ENCODE measurements around the gene TTC21A. TPM values are rescaled to one million over a fixed set of nuclear protein-coding genes. Genes with fewer than 3 reads are reported as not detected.
"Not testable (repeated sequence)": the region's sequence is repeated elsewhere in the genome, so short reads cannot be mapped to it uniquely, and the experiment has no call there.

The TTC21A gene
- total RNA-seq, 3 donors from 2014 or later = 5.9 to 16.1 (median 13.1) TPM

- no peaks in the 10 kb centered on the region for H3K4me1 ChIP-seq
- no peaks in the 10 kb centered on the region for H3K27me3 ChIP-seq
- DNase-seq (ENCODE audit: low spot score in 2 of 2) = no peak
- no peaks in the 10 kb centered on the region for H3K36me3 ChIP-seq
- H3K4me3 ChIP-seq = no peak overlapping the region
- TF ChIP-seq, protein P1, sequence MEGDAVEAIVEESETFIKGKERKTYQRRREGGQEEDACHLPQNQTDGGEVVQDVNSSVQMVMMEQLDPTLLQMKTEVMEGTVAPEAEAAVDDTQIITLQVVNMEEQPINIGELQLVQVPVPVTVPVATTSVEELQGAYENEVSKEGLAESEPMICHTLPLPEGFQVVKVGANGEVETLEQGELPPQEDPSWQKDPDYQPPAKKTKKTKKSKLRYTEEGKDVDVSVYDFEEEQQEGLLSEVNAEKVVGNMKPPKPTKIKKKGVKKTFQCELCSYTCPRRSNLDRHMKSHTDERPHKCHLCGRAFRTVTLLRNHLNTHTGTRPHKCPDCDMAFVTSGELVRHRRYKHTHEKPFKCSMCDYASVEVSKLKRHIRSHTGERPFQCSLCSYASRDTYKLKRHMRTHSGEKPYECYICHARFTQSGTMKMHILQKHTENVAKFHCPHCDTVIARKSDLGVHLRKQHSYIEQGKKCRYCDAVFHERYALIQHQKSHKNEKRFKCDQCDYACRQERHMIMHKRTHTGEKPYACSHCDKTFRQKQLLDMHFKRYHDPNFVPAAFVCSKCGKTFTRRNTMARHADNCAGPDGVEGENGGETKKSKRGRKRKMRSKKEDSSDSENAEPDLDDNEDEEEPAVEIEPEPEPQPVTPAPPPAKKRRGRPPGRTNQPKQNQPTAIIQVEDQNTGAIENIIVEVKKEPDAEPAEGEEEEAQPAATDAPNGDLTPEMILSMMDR (IDR thresholded peaks at IDR 0.05) = no peak
- TF ChIP-seq POLR2A (IDR thresholded peaks at IDR 0.05) (no peak), POLR2AphosphoS5 (IDR thresholded peaks at IDR 0.05) (no peak)
- H3K9me3 ChIP-seq = no peaks in the 10 kb centered on the region
- no peak overlapping the region for H3K27ac ChIP-seq
- intact Hi-C loops (cut with DNase I; ENCODE audit: low total_unique reads) = no loop called here
These were observed 62.2 kb downstream of the TTC21A start for GRCh38 chr3:39169712-39170111.

DNA sequence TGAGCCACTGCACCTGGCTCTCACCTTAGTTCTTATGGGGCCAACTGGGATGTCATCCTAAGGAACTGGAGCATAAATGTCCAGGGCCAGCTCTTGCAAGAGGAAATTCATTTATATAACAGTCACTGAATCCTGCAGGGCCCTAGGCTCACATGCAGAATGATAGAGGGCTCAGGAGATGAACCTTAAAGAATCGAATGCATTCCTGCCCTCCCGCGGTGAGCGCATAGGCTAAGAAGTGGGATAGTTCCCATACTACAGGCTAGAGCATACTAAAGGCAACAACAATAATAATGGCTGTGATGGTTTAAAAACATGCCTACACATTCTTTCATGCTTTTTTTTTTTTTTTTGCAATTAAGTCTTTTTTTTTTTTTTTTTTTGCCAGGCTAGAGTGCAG is 63.0 kb downstream of the TTC21A start:
- Histone ChIP-seq H3K4me3 (no peak overlapping the region), H3K27ac (no peak overlapping the region), H3K27me3 (no peaks in the 10 kb centered on the region), H3K4me1 (no peaks in the 10 kb centered on the region), H3K9me3 (no peaks in the 10 kb centered on the region), H3K36me3 (no peaks in the 10 kb centered on the region)
- intact Hi-C loops (cut with DNase I; ENCODE audit: low total_unique reads) = no loop called here
- no peak for DNase-seq (ENCODE audit: low spot score in 2 of 2)
- TF ChIP-seq POLR2A (IDR thresholded peaks at IDR 0.05) (no peak), POLR2AphosphoS5 (IDR thresholded peaks at IDR 0.05) (no peak)
- TF ChIP-seq, protein P1 (IDR thresholded peaks at IDR 0.05) = no peak

DNA sequence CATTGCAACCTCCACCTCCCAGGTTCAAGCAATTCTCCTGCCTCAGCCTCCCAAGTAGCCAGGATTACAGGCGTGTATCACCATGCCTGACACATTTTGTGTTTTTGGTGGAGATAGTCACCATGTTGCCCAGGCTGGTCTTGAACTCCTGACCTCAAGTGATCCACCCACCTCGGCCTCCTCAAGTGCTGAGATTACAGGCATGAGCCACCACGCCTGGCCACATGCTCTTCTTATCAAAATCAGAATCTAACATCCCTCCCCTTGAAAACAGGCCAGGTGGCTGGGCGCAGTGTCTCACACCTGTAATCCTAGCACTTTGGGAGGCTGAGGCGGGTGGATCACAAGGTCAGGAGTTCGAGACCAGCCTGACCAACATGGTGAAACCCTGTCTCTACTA is 63.4 kb downstream of the TTC21A start:
- H3K36me3 ChIP-seq; DNase-seq (ENCODE audit: low spot score in 2 of 2); H3K9me3 ChIP-seq; H3K4me3 ChIP-seq; intact Hi-C loops (cut with DNase I; ENCODE audit: low total_unique reads); H3K27ac ChIP-seq; H3K27me3 ChIP-seq; H3K4me1 ChIP-seq: not testable (repeated sequence)

DNA sequence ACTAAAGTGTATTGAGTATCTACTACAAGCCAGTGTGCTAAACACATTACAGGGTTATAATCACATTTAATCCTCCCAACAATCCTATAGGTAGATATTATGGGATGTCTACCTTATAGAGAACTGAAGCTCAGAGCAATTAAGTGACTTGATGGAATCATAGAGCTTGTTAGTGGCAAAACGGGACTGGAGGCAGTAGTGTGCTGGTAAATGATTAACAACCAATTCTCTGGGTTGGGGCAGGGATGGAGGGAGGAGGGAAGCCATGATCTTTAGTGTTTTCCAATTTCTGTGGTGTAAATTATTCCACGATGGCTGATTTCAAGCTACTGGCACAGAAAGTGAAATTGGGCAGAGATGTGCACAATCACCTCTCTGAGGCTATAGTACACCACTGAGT is 64.4 kb downstream of the TTC21A start:
- intact Hi-C loops (cut with DNase I; ENCODE audit: low total_unique reads) = no loop called here
- no peak for DNase-seq (ENCODE audit: low spot score in 2 of 2)
- TF ChIP-seq, protein P1 (IDR thresholded peaks at IDR 0.05) = no peak
- Histone ChIP-seq H3K4me1 (no peaks in the 10 kb centered on the region), H3K4me3 (no peak overlapping the region), H3K9me3 (no peaks in the 10 kb centered on the region), H3K36me3 (no peaks in the 10 kb centered on the region), H3K27ac (no peak overlapping the region), H3K27me3 (no peaks in the 10 kb centered on the region)

DNA sequence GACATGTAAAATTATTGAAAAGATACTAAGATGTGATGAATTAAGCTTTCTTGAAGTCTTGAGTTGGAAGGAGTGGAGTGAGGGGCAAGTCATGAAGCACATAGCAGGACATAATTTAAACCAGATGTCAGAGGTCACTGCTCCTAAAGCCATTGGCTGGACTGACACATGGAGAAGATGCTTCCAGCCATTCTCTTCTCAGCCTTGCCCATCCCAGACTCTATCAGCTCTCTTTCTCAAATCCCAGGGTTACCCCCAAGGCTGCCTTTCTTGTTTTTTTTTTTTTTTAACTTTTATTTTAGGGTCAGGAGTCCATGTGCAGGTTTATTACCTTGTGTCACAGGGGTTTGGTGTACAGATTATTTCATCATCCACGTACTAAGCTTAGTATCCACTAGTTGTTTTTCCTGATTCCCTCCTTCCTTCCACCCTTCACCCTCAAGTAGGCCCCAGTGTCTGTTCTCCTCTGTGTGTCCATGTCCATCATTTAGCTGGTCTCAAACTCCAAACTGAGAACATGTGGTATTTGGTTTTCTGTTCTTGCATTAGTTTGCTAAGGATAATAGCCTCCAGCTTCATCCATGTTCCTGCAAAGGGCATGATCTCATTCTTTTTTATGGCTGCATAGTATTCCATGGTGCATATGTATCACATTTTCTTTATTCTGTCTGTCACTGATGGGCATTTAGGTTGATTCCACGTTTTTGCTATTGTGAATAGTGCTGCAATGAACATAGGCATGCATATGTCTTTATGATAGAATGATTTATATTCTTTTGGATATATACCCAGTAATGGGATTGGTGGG is 66.0 kb downstream of the TTC21A start:
- H3K9me3 ChIP-seq = no peaks in the 10 kb centered on the region
- no peak for DNase-seq (ENCODE audit: low spot score in 2 of 2)
- H3K4me3 ChIP-seq = no peak overlapping the region
- no peaks in the 10 kb centered on the region for H3K27me3 ChIP-seq
- H3K27ac ChIP-seq = no peak overlapping the region
- no peaks in the 10 kb centered on the region for H3K36me3 ChIP-seq
- intact Hi-C loops (cut with DNase I; ENCODE audit: low total_unique reads) = no loop called here
- TF ChIP-seq POLR2A (IDR thresholded peaks at IDR 0.05) = no peak
- TF ChIP-seq, protein P1 (IDR thresholded peaks at IDR 0.05) = no peak
- no peak for TF ChIP-seq POLR2AphosphoS5 (IDR thresholded peaks at IDR 0.05)
- H3K4me1 ChIP-seq = no peaks in the 10 kb centered on the region

Measured in breast epithelium (tissue), 4 donors.